DOHH2 (cell line): ENCODE data around the gene CORT.

Experiments
- H3F3A ChIP-seq: fragments of 200-600 bp; sonication (generic), shearing (Covaris generic); 2 replicates; pipeline ENCODE4 v1.6.0; 2016; ENCODE audit warnings: antibody characterized with exemption, mild to moderate bottlenecking; ENCODE audit not compliant: control insufficient read depth, insufficient read depth
- H3K27ac ChIP-seq: fragments of 200-600 bp; sonication (generic); 2 replicates; pipeline ENCODE4 v1.5.1; 2014; ENCODE audit warnings: low read depth, mild to moderate bottlenecking, low read length, moderate library complexity
- H3K27me3 ChIP-seq: fragments of 200-600 bp; sonication (generic); 2 replicates; pipeline ENCODE4 v1.6.1; 2014; ENCODE audit warnings: mild to moderate bottlenecking, low read length, mixed read lengths; ENCODE audit not compliant: control insufficient read depth
- H3K36me3 ChIP-seq: fragments of 200-600 bp; sonication (generic); 2 replicates; pipeline ENCODE4 v1.6.1; 2014; ENCODE audit warnings: mild to moderate bottlenecking, low read length, moderate library complexity, mixed read lengths; ENCODE audit not compliant: control insufficient read depth
- H3K4me1 ChIP-seq: fragments of 200-600 bp; sonication (generic); 2 replicates; pipeline ENCODE4 v1.6.1; 2014; ENCODE audit warnings: mild to moderate bottlenecking, low read length, mixed read lengths; ENCODE audit not compliant: control insufficient read depth
- H3K4me2 ChIP-seq: fragments of 200-600 bp; sonication (generic); 2 replicates; pipeline ENCODE4 v1.6.0; 2014; ENCODE audit warnings: mild to moderate bottlenecking, low read length, moderate library complexity
- H3K4me3 ChIP-seq: fragments of 200-600 bp; sonication (generic); 2 replicates; pipeline ENCODE4 v1.5.1; 2014; ENCODE audit warnings: mild to moderate bottlenecking, low read length, mixed read lengths
- H3K79me2 ChIP-seq: fragments of 200-600 bp; sonication (generic); 2 replicates; pipeline ENCODE4 v1.6.1; 2014; ENCODE audit warnings: mild to moderate bottlenecking, low read length, mixed read lengths; ENCODE audit not compliant: control insufficient read depth
- H3K9me2 ChIP-seq: fragments of 200-600 bp; sonication (generic); replicated peaks from 2 replicates; pipeline ENCODE4 v1.6.1; 2014; ENCODE audit warnings: mild to moderate bottlenecking, low read length, mixed read lengths; ENCODE audit not compliant: control insufficient read depth
- H3K9me3 ChIP-seq: fragments of 200-600 bp; sonication (generic); 2 replicates; pipeline ENCODE4 v1.6.1; 2014; ENCODE audit warnings: antibody characterized with exemption, low read length, mixed read lengths; ENCODE audit not compliant: control insufficient read depth, insufficient read depth
- H4K20me1 ChIP-seq: fragments of 200-600 bp; sonication (generic); 2 replicates; pipeline ENCODE4 v1.6.0; 2014; ENCODE audit warnings: low read depth, mild to moderate bottlenecking, antibody characterized with exemption, low read length, moderate library complexity; ENCODE audit not compliant: control insufficient read depth, insufficient read depth
- CTCF ChIP-seq: fragments of 200-600 bp; sonication (generic); IDR thresholded peaks from one replicate; pipeline ENCODE4 v1.5.1; 2014; ENCODE audit warnings: antibody characterized with exemption, mild to moderate bottlenecking, low read depth, low read length; ENCODE audit not compliant: poor library complexity, severe bottlenecking
- EZH2phosphoT487 ChIP-seq: fragments of 200-600 bp; sonication (generic); IDR thresholded peaks from 2 replicates; pipeline ENCODE4 v1.6.1; 2017; ENCODE audit warnings: borderline replicate concordance, mild to moderate bottlenecking, antibody characterized with exemption, low read length, moderate library complexity, mixed read lengths

CORT gene

GRCh38 chr1:10457875-10458274, 8.0 kb downstream of the CORT start:
- H3K36me3 ChIP-seq: peaks cover 31% of the 10 kb centered on the region
- TF ChIP-seq CTCF (no peak), EZH2phosphoT487 (no peak)
- H3K27ac ChIP-seq: no peak overlapping the region

GRCh38 chr1:10459184-10459583, 9.4 kb downstream of the CORT start:
- Histone ChIP-seq H3K4me1 (peaks cover 7% of the 10 kb centered on the region; the same call in 1 of the 2 replicates), H3K79me2 (no peaks in the 10 kb centered on the region), H3K4me2 (no peak overlapping the region), H3K9me3 (no peaks in the 10 kb centered on the region), H3K4me3 (no peak overlapping the region), H3F3A (0 out of 2 replicates have a peak, but pooled peaks cover 2% of the 10 kb centered on the region), H3K27ac (no peak overlapping the region), H3K36me3 (peaks cover 37% of the 10 kb centered on the region), H3K9me2 (no peaks in the 10 kb centered on the region), H3K27me3 (no peaks in the 10 kb centered on the region), H4K20me1 (no peaks in the 10 kb centered on the region)
- TF ChIP-seq EZH2phosphoT487 (no peak), CTCF (no peak)

More at GRCh38 chr1:10457875-10458274, 8.0 kb downstream of the CORT start:
- no peak overlapping the region for H3K4me2 ChIP-seq
- no peaks in the 10 kb centered on the region for H3K9me3 ChIP-seq
- H3K4me1 ChIP-seq: peaks cover 7% of the 10 kb centered on the region; the same call in 1 of the 2 replicates
- H3K27me3 ChIP-seq: no peaks in the 10 kb centered on the region
- H3K4me3 ChIP-seq: no peak overlapping the region
- 0 out of 2 replicates have a peak, but pooled peaks cover 2% of the 10 kb centered on the region for H3F3A ChIP-seq
- no peaks in the 10 kb centered on the region for H3K79me2 ChIP-seq
- H4K20me1 ChIP-seq: no peaks in the 10 kb centered on the region
- no peaks in the 10 kb centered on the region for H3K9me2 ChIP-seq

GRCh38 chr1:10467078-10467477, 17.2 kb downstream of the CORT start:
- no peaks in the 10 kb centered on the region for H3K27me3 ChIP-seq
- peaks cover 7% of the 10 kb centered on the region for H3K4me1 ChIP-seq
- H3K36me3 ChIP-seq: peaks cover 71% of the 10 kb centered on the region
- H3K9me2 ChIP-seq: no peaks in the 10 kb centered on the region
- H3F3A ChIP-seq: no peaks in the 10 kb centered on the region
- H3K4me2 ChIP-seq: no peak overlapping the region
- H3K4me3 ChIP-seq: no peak overlapping the region
- peaks cover 29% of the 10 kb centered on the region for H3K79me2 ChIP-seq
- no peaks in the 10 kb centered on the region for H3K9me3 ChIP-seq
- H3K27ac ChIP-seq: no peak overlapping the region
- peaks cover 4% of the 10 kb centered on the region; the same call in 1 of the 2 replicates for H4K20me1 ChIP-seq
- TF ChIP-seq CTCF: no peak
- no peak for TF ChIP-seq EZH2phosphoT487

- H3K4me3 ChIP-seq: no peak overlapping the region
Observed at GRCh38 chr1:10470043-10470442, 20.2 kb downstream of the CORT start.

More at GRCh38 chr1:10470043-10470442, 20.2 kb downstream of the CORT start:
- no peak overlapping the region for H3K4me2 ChIP-seq
- H3K36me3 ChIP-seq: peaks cover 50% of the 10 kb centered on the region
- no peaks in the 10 kb centered on the region for H3K9me2 ChIP-seq
- H3K79me2 ChIP-seq: peaks cover 40% of the 10 kb centered on the region
- H3K27ac ChIP-seq: no peak overlapping the region
- no peaks in the 10 kb centered on the region for H3K27me3 ChIP-seq
- peaks cover 27% of the 10 kb centered on the region for H3K4me1 ChIP-seq
- peaks cover 4% of the 10 kb centered on the region; the same call in 1 of the 2 replicates for H4K20me1 ChIP-seq
- peaks cover 19% of the 10 kb centered on the region for H3F3A ChIP-seq
- H3K9me3 ChIP-seq: no peaks in the 10 kb centered on the region
- TF ChIP-seq EZH2phosphoT487 (no peak), CTCF (no peak)
